Measurements from ENCODE around the gene PI4K2A. TPM values are rescaled to one million over a fixed set of nuclear protein-coding genes. Genes with fewer than 3 reads are reported as not detected.
"Not testable (repeated sequence)": the region's sequence is repeated elsewhere in the genome, so short reads cannot be mapped to it uniquely, and the experiment has no call there.

PI4K2A gene
- total RNA-seq, 1 experiment from 2014 or later, result 13.4 TPM

- DNase-seq (ENCODE audit: extremely low read depth, low read depth), result no peak
Observed at GRCh38 chr10:97629289-97629688, 11.2 kb upstream of the PI4K2A start.

- no peak for DNase-seq (ENCODE audit: extremely low read depth, low read depth)
Observed at GRCh38 chr10:97631098-97631497, 9.4 kb upstream of the PI4K2A start.

- peak; percentile 93 for DNase-seq (ENCODE audit: extremely low read depth, low read depth)
Observed at GRCh38 chr10:97632949-97633884, 7.3 kb upstream of the PI4K2A start, which contains the start of gene MORN4. Gene MORN4, minus strand, starts transcription at chr10:97633500. Its CDS starts 13,847 bp downstream, at chr10:97619653.

- DNase-seq (ENCODE audit: extremely low read depth, low read depth), result peak; percentile 45
Observed at GRCh38 chr10:97633921-97634320, 6.5 kb upstream of the PI4K2A start.

- DNase-seq (ENCODE audit: extremely low read depth, low read depth), result no peak
Observed at GRCh38 chr10:97635577-97635976, 4.9 kb upstream of the PI4K2A start.

- not testable (repeated sequence) for DNase-seq (ENCODE audit: extremely low read depth, low read depth)
Observed at GRCh38 chr10:97639090-97639489, 1.4 kb upstream of the PI4K2A start.

GRCh38 chr10:97640868-97641811 is 669 bp downstream of the PI4K2A start:
- no peak for DNase-seq (ENCODE audit: extremely low read depth, low read depth)

- DNase-seq (ENCODE audit: extremely low read depth, low read depth), result not testable (repeated sequence)
Observed at GRCh38 chr10:97642471-97643159, 2.1 kb downstream of the PI4K2A start.

- DNase-seq (ENCODE audit: extremely low read depth, low read depth), result no peak
Observed at GRCh38 chr10:97643441-97643985, 3.0 kb downstream of the PI4K2A start.

GRCh38 chr10:97644936-97645335 is 4.5 kb downstream of the PI4K2A start:
- no peak for DNase-seq (ENCODE audit: extremely low read depth, low read depth)

- no peak for DNase-seq (ENCODE audit: extremely low read depth, low read depth)
Observed at GRCh38 chr10:97647556-97647955, 7.1 kb downstream of the PI4K2A start.

GRCh38 chr10:97648562-97649404 is 8.3 kb downstream of the PI4K2A start:
- peak; percentile 38 for DNase-seq (ENCODE audit: extremely low read depth, low read depth)

- DNase-seq (ENCODE audit: extremely low read depth, low read depth), result not testable (repeated sequence)
Observed at GRCh38 chr10:97649405-97649750, 8.9 kb downstream of the PI4K2A start.

- DNase-seq (ENCODE audit: extremely low read depth, low read depth), result no peak
Observed at GRCh38 chr10:97650726-97651125, 10.3 kb downstream of the PI4K2A start.

GRCh38 chr10:97651773-97652172 is 11.3 kb downstream of the PI4K2A start:
- DNase-seq (ENCODE audit: extremely low read depth, low read depth), result no peak

- DNase-seq (ENCODE audit: extremely low read depth, low read depth), result no peak
Observed at GRCh38 chr10:97656777-97657176, 16.3 kb downstream of the PI4K2A start.

GRCh38 chr10:97659589-97659988 is 19.1 kb downstream of the PI4K2A start:
- no peak for DNase-seq (ENCODE audit: extremely low read depth, low read depth)

GRCh38 chr10:97664282-97664850 is 23.9 kb downstream of the PI4K2A start:
- no peak for DNase-seq (ENCODE audit: extremely low read depth, low read depth)

- DNase-seq (ENCODE audit: extremely low read depth, low read depth), result no peak
Observed at GRCh38 chr10:97666992-97667391, 26.5 kb downstream of the PI4K2A start.
